HEK293T (cell line): ENCODE data around the gene BRCA2.

Source experiments
- CTCF ChIA-PET: fragments of 350-600 bp; formaldehyde crosslinking; extraction: SDS; loops from one replicate; lab custom pipeline; 2021; ENCODE audit warnings: antibody characterized with exemption, inconsistent platforms; lab: Yijun Ruan, JAX
- POLR2A ChIA-PET: fragments of 350-600 bp; formaldehyde crosslinking; extraction: SDS; loops from one replicate; lab custom pipeline; 2020; ENCODE audit warnings: antibody characterized with exemption, inconsistent platforms; lab: Yijun Ruan, JAX
- DNase-seq: peaks from one replicate; pipeline ENCODE4 v3.0.0; 2012; ENCODE audit warnings: mixed read lengths; ENCODE audit errors: extremely low spot score
- ARNT ChIP-seq: fragments of 450-650 bp; IDR thresholded peaks from 2 replicates; pipeline ENCODE4 v1.6.1; 2017; ENCODE audit warnings: mild to moderate bottlenecking
- BHLHE40 ChIP-seq: fragments of 450-650 bp; IDR thresholded peaks from 2 replicates; pipeline ENCODE4 v1.6.1; 2016; ENCODE audit warnings: mild to moderate bottlenecking, moderate library complexity, borderline replicate concordance
- CTBP1 ChIP-seq: fragments of 450-650 bp; IDR thresholded peaks from 2 replicates; pipeline ENCODE4 v1.6.1; 2016; ENCODE audit warnings: borderline replicate concordance
- ELF4 ChIP-seq: fragments of 450-650 bp; IDR thresholded peaks from 2 replicates; pipeline ENCODE4 v1.6.1; 2017; ENCODE audit warnings: antibody characterized with exemption
- FOXA1 ChIP-seq: fragments of 450-650 bp; IDR thresholded peaks from 2 replicates; pipeline ENCODE4 v1.6.1; 2016; ENCODE audit warnings: mild to moderate bottlenecking
- FOXK2 ChIP-seq: fragments of 450-650 bp; IDR thresholded peaks from 2 replicates; pipeline ENCODE4 v1.6.1; 2016; ENCODE audit warnings: mild to moderate bottlenecking
- FOXM1 ChIP-seq: fragments of 450-650 bp; IDR thresholded peaks from 2 replicates; pipeline ENCODE4 v1.6.1; 2017; ENCODE audit warnings: mild to moderate bottlenecking, borderline replicate concordance
- HDGF ChIP-seq: fragments of 450-650 bp; IDR thresholded peaks from 2 replicates; pipeline ENCODE4 v1.6.1; 2017; ENCODE audit warnings: antibody characterized with exemption, borderline replicate concordance
- L3MBTL2 ChIP-seq: fragments of 450-650 bp; conservative IDR thresholded peaks from 2 replicates; pipeline ENCODE4 v1.6.1; 2016; ENCODE audit warnings: mild to moderate bottlenecking
- LEF1 ChIP-seq: fragments of 450-650 bp; IDR thresholded peaks from 2 replicates; pipeline ENCODE4 v1.6.1; 2017; ENCODE audit warnings: mild to moderate bottlenecking, borderline replicate concordance
- NFRKB ChIP-seq: fragments of 450-650 bp; IDR thresholded peaks from 2 replicates; pipeline ENCODE4 v1.6.1; 2016; ENCODE audit warnings: mild to moderate bottlenecking, moderate library complexity
- SP1 ChIP-seq: fragments of 450-650 bp; IDR thresholded peaks from 2 replicates; pipeline ENCODE4 v1.6.1; 2017
- SUZ12 ChIP-seq: fragments of 450-650 bp; IDR thresholded peaks from 2 replicates; pipeline ENCODE4 v1.6.1; 2016; ENCODE audit warnings: mild to moderate bottlenecking
- TARDBP ChIP-seq: fragments of 450-650 bp; IDR thresholded peaks from 2 replicates; pipeline ENCODE4 v1.6.1; 2016
- ZNF384 ChIP-seq: fragments of 450-650 bp; IDR thresholded peaks from 2 replicates; pipeline ENCODE4 v1.6.1; 2016
- TF ChIP-seq, protein P1 (sequence below): fragments of 450-650 bp; IDR thresholded peaks from 2 replicates; pipeline ENCODE4 v1.6.1; 2016

BRCA2 gene

DNA sequence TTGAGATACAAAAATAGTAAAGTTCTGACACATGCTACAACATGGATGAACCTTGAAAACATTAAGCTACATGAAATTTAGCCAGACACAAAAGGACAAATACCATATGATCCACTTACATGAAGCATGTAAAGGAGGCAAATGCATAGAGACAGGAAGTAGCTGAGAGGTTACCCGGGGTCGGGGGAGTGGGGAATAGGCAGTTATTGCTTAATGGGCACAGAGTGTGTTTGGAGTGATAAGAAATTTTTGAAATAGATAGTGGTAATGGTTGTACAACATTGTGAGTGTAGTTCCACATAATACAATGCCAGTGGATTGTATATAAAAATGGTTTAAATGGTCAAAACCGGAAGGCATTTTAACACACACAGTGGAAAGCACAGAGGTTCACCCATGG lies 108.3 kb downstream of the BRCA2 start:
- no peak for DNase-seq
- ChIA-PET CTCF (interaction anchor here (0.9 kb wide), 1 partner anchor 8 kb away, joined by 3 read pairs; no protein-coding TSS in a partner anchor), POLR2A (no interaction called here)
- no peak for TF ChIP-seq FOXK2
- no peak for TF ChIP-seq FOXA1
- no peak for TF ChIP-seq TARDBP
- no peak for TF ChIP-seq SUZ12
- no peak for TF ChIP-seq ELF4
- no peak for TF ChIP-seq ZNF384
- TF ChIP-seq HDGF = no peak
- no peak for TF ChIP-seq NFRKB
- TF ChIP-seq SP1 = no peak
- no peak for TF ChIP-seq LEF1
- TF ChIP-seq, protein P1, sequence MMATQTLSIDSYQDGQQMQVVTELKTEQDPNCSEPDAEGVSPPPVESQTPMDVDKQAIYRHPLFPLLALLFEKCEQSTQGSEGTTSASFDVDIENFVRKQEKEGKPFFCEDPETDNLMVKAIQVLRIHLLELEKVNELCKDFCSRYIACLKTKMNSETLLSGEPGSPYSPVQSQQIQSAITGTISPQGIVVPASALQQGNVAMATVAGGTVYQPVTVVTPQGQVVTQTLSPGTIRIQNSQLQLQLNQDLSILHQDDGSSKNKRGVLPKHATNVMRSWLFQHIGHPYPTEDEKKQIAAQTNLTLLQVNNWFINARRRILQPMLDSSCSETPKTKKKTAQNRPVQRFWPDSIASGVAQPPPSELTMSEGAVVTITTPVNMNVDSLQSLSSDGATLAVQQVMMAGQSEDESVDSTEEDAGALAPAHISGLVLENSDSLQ = no peak
- TF ChIP-seq ARNT = no peak
- TF ChIP-seq CTBP1 = no peak

DNA sequence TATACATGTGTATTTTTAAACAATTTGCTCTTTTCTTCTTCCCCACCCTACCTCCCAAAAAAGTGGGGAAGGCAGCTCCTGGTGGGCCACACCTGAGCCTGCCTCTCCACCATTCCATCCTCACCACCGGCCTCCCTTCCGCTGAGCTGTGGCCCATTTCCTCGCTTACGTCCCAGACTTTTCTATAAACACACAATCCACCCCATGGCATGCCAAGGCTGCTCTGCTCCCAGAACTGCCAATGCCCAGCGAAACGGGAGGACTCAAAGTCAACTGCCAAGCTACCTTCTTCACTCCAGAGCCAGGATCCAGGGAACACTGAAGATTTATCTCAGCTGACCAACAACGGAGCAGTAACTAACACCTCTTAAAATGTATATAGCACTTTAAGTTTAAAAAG lies 109.8 kb downstream of the BRCA2 start:
- TF ChIP-seq FOXA1 = no peak
- no peak for TF ChIP-seq CTBP1
- no peak for TF ChIP-seq FOXM1
- TF ChIP-seq, protein P1 = no peak
- TF ChIP-seq SUZ12 = no peak
- no peak for TF ChIP-seq ARNT
- no peak for TF ChIP-seq BHLHE40
- TF ChIP-seq ZNF384 = no peak
- TF ChIP-seq HDGF = no peak
- TF ChIP-seq TARDBP = no peak
- no peak for TF ChIP-seq FOXK2
- no peak for TF ChIP-seq L3MBTL2
- no peak for TF ChIP-seq ELF4
- ChIA-PET CTCF (no interaction called here), POLR2A (no interaction called here)
- no peak for DNase-seq

DNA sequence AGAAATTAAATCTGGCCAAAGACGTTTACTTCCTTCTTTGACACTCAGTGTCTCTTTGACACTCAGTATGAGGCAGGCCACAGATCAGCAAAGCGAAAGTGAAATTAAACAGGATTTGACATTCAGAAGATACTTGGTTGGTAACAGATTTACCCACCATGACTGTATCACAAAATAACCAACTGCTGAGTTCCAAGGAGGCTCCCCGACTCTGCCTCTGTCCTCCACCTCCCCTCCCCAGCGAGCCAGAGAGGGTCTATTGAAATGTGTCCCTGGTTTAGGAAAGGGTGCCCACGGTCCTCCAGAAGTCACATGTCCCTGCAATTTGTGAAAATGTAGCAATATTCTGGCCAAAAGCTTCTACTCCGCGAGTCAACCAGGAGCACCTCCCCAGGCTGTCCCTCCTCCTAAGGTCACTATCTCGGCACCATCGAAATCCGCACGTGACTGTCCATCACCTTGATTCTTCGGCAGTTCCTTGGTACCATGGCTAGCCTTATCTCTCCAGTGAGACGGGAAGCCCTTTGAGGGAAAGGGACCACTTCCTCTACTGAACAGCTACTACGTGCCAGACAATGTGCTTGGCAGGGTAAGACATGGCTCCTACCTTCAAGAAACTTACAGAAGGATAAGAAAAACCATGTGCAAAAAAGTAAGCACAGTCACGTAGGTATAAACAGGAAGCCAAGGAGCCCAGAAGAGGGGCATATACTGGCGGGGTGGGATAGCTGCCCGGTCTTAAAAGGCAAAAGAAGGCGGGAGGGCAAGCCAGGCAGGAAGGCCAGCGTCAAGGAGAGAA lies 111.1 kb downstream of the BRCA2 start:
- TF ChIP-seq FOXM1 (no peak), SUZ12 (no peak), FOXA1 (no peak), L3MBTL2 (no peak), NFRKB (no peak), FOXK2 (no peak), HDGF (no peak), ARNT (no peak), LEF1 (no peak), ELF4 (no peak), BHLHE40 (no peak), SP1 (no peak), ZNF384 (no peak), TARDBP (no peak), CTBP1 (no peak)
- TF ChIP-seq, protein P1 = no peak
- CTCF ChIA-PET = no interaction called here
- DNase-seq = no peak
- POLR2A ChIA-PET = no interaction called here

DNA sequence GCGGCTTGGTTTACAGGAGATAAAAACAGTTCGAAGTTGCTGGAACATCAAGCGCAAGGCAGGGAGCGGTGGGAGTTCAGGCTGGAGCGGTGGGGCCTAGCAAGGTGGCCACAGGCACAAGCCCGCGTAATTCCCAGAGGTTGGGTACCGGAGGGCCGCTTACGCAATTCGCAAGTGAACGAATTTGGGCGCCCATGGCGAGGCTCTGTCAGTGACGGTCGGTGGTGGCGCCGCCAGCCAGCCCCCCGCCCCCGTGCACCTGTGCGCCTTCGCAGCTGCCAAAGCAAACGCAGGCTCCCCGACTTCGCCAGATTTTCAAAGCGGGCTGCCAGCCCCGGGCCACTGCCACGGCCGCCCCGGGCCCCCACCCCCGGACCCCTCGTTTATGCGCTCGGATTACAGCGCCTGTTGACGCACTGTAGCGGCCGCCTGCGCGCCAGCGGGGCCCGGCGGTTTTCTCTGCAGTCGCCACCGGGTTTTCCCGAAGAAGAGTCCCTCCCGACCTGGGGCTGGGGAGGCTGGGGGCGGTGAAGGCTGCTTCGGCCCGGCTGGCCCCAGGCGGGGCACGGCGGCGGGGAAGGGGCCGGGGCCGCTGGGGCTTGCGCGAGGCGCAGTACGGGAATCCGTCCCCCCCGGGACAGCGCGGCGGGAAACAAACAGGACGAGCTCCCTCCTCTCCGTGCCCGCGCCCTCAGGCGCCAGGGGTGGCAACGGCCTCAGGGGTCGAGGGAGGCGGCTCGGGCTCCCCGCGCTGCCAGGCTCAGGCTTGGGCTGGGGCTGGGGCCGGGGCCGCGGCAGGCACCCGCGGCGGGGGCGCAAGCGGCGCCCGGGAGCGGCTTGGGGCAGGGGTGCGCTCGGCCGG lies 111.9 kb downstream of the BRCA2 start:
- CTCF ChIA-PET = no interaction called here
- DNase-seq = no peak
- POLR2A ChIA-PET = no interaction called here
- TF ChIP-seq FOXK2 (no peak), ZNF384 (no peak), TARDBP (no peak), SUZ12 (no peak), CTBP1 (no peak), HDGF (no peak), LEF1 (no peak), SP1 (no peak), NFRKB (no peak), FOXA1 (no peak), FOXM1 (no peak), ELF4 (no peak), L3MBTL2 (no peak)
- TF ChIP-seq, protein P1 = no peak
